Measurements from ENCODE around the gene CCDC138. TPM values are rescaled to one million over a fixed set of nuclear protein-coding genes. Genes with fewer than 3 reads are reported as not detected.

Gene CCDC138
- total and polyA plus RNA-seq, 4 donors, result 1.8 to 18.3 (median 5.4) TPM

- Histone ChIP-seq H3K4me1 (ENCODE audit: control insufficient read depth in 5 of 5, insufficient read depth in 5 of 5, low read length in 5 of 5) (no peaks in the 10 kb centered on the region), H3K27ac (ENCODE audit: low read depth in 1 of 2, low read length in 1 of 2) (no peak overlapping the region), H3K9ac (ENCODE audit: insufficient read depth in 1 of 2, low read length in 2 of 2) (no peak overlapping the region), H3K4me3 (no peak overlapping the region), H3K27me3 (ENCODE audit: control insufficient read depth in 3 of 3, insufficient read depth in 3 of 3, low read length in 2 of 3) (no peaks in the 10 kb centered on the region), H3K36me3 (ENCODE audit: control insufficient read depth in 4 of 4, insufficient read depth in 4 of 4, low read length in 4 of 4) (peaks cover 0 to 14% (median under 1%) of the 10 kb centered on the region in 4 donors), H3K9me3 (ENCODE audit: control insufficient read depth in 4 of 4, insufficient read depth in 3 of 4, low read length in 3 of 4) (peaks cover 0 to 6% (median 2%) of the 10 kb centered on the region in 4 donors)
- ATAC-seq (ENCODE audit: insufficient read depth, low FRiP score), result no peak
- no peak for TF ChIP-seq CTCF (IDR thresholded peaks at IDR 0.05; ENCODE audit: control extremely low read depth, extremely low read depth)
- DNase-seq, result no peak
- 97 to 99% methylated on average over 5 of the region's 5 CpGs for WGBS, 2 donors
These were observed 37.9 kb downstream of the CCDC138 start for GRCh38 chr2:108824316-108825070.

GRCh38 chr2:108825254-108825653 is 38.7 kb downstream of the CCDC138 start:
- DNase-seq, result no peak
- WGBS, 2 donors, result 38 to 53% methylated on average over 4 of the region's 4 CpGs
- H3K4me3 ChIP-seq, result no peak overlapping the region
- H3K4me1 ChIP-seq (ENCODE audit: control insufficient read depth in 5 of 5, insufficient read depth in 5 of 5, low read length in 5 of 5), result no peaks in the 10 kb centered on the region
- no peak for TF ChIP-seq CTCF (IDR thresholded peaks at IDR 0.05; ENCODE audit: control extremely low read depth, extremely low read depth)
- peaks cover 0 to 8% (median 0%) of the 10 kb centered on the region in 4 donors for H3K36me3 ChIP-seq (ENCODE audit: control insufficient read depth in 4 of 4, insufficient read depth in 4 of 4, low read length in 4 of 4)
- no peak overlapping the region for H3K9ac ChIP-seq (ENCODE audit: insufficient read depth in 1 of 2, low read length in 2 of 2)
- H3K9me3 ChIP-seq (ENCODE audit: control insufficient read depth in 4 of 4, insufficient read depth in 3 of 4, low read length in 3 of 4), result peaks cover 0 to 1% (median under 1%) of the 10 kb centered on the region in 4 donors
- no peak overlapping the region for H3K27ac ChIP-seq (ENCODE audit: low read depth in 1 of 2, low read length in 1 of 2)
- no peaks in the 10 kb centered on the region for H3K27me3 ChIP-seq (ENCODE audit: control insufficient read depth in 3 of 3, insufficient read depth in 3 of 3, low read length in 2 of 3)
- no peak for ATAC-seq (ENCODE audit: insufficient read depth, low FRiP score)

GRCh38 chr2:108825736-108826135 is 39.2 kb downstream of the CCDC138 start:
- Histone ChIP-seq H3K9ac (ENCODE audit: insufficient read depth in 1 of 2, low read length in 2 of 2) (no peak overlapping the region), H3K9me3 (ENCODE audit: control insufficient read depth in 4 of 4, insufficient read depth in 3 of 4, low read length in 3 of 4) (no peaks in the 10 kb centered on the region), H3K36me3 (ENCODE audit: control insufficient read depth in 4 of 4, insufficient read depth in 4 of 4, low read length in 4 of 4) (peaks cover 0 to 7% (median 0%) of the 10 kb centered on the region in 4 donors), H3K4me3 (no peak overlapping the region), H3K27ac (ENCODE audit: low read depth in 1 of 2, low read length in 1 of 2) (no peak overlapping the region), H3K4me1 (ENCODE audit: control insufficient read depth in 5 of 5, insufficient read depth in 5 of 5, low read length in 5 of 5) (no peaks in the 10 kb centered on the region), H3K27me3 (ENCODE audit: control insufficient read depth in 3 of 3, insufficient read depth in 3 of 3, low read length in 2 of 3) (no peaks in the 10 kb centered on the region)
- WGBS, 2 donors, result 74 to 81% methylated on average over 3 of the region's 3 CpGs
- DNase-seq (no peak), ATAC-seq (ENCODE audit: insufficient read depth, low FRiP score) (no peak)
- no peak for TF ChIP-seq CTCF (IDR thresholded peaks at IDR 0.05; ENCODE audit: control extremely low read depth, extremely low read depth)
